Esophagus muscularis mucosa (tissue), 4 donors: ENCODE data around the gene DAAM1. TPM values are rescaled to one million over a fixed set of nuclear protein-coding genes. Genes with fewer than 3 reads are reported as not detected.

Experiments
- DNase-seq: peaks from one replicate; pipeline ENCODE4 v3.0.0-alpha.2; 2017; ENCODE audit errors: extremely low spot score
- H3K27ac ChIP-seq, 4 donors: fragments of 200-600 bp; sonication (generic); replicated peaks in 1 of 4; 1 replicate in 3 of 4; 2 replicates in 1 of 4; pipeline ENCODE4 v1.5.1; 2016 to 2019; ENCODE audit warnings: mild to moderate bottlenecking in 1 of 4
- H3K27me3 ChIP-seq, 4 donors: fragments of 200-600 bp; sonication (generic); one replicate each; pipeline versions ENCODE4 v1.5.1 to v1.6.0; 2016 to 2019
- H3K36me3 ChIP-seq, 4 donors: fragments of 200-600 bp; sonication (generic); one replicate each; pipeline ENCODE4 v1.5.1; 2016 to 2019
- H3K4me1 ChIP-seq, 4 donors: fragments of 200-600 bp; sonication (generic); one replicate each; pipeline ENCODE4 v1.5.1; 2016 to 2019
- H3K4me3 ChIP-seq, 4 donors: fragments of 200-600 bp; sonication (generic); 1 replicate in 2 of 4; 2 replicates in 2 of 4; pipeline ENCODE4 v1.5.1; 2016 to 2019; ENCODE audit warnings: mild to moderate bottlenecking in 4 of 4, moderate library complexity in 1 of 4
- H3K9me3 ChIP-seq, 4 donors: fragments of 200-600 bp; sonication (generic); 1 replicate in 3 of 4; 2 replicates in 1 of 4; pipeline ENCODE4 v1.5.1; 2016 to 2019
- EP300 ChIP-seq: sonication (generic); formaldehyde crosslinking; IDR thresholded peaks from one replicate; pipeline ENCODE4 v1.6.1; 2017; ENCODE audit warnings: antibody characterized with exemption
- POLR2A ChIP-seq: fragments of 450-650 bp; IDR thresholded peaks from one replicate; pipeline ENCODE4 v1.6.1; 2017; ENCODE audit warnings: antibody characterized with exemption, moderate library complexity, mild to moderate bottlenecking, low read depth
- POLR2AphosphoS5 ChIP-seq, 2 donors: sonication (generic); formaldehyde crosslinking; IDR thresholded peaks; one replicate each; pipeline ENCODE4 v1.6.1; 2017; ENCODE audit warnings: antibody characterized with exemption in 2 of 2
- WGBS: methylation state at CpG from one replicate; pipeline ENCODE4 v1.1.5; 2018; 5-methylcytosine and 5-hydroxymethylcytosine counted together
- intact Hi-C: fragments of 100-400 bp; cut with DNase I; formaldehyde crosslinking; loops from one replicate; pipeline ENCODE4 v1.15.1; 2023
- total RNA-seq, 4 donors: library from RNA; depleted of rRNA; stranded (reverse); fragments of >200 nt; gene quantifications; one replicate each; pipeline versions ENCODE4 v1.1.0 to v1.2.1, GENCODE V29; 2016
- TF ChIP-seq, protein P1 (sequence below), 3 experiments: fragments of 200-600 bp in 2 of 3; fragments of 450-650 bp in 1 of 3; sonication (generic) in 2 of 3; IDR thresholded peaks; one replicate each; pipeline ENCODE4 v1.5.1; 2017 to 2019; ENCODE audit warnings: antibody characterized with exemption in 3 of 3, mild to moderate bottlenecking in 2 of 3, moderate library complexity in 1 of 3

DAAM1 gene
- total RNA-seq, 4 donors from 2014 or later: 64.3 to 110 (median 72.5) TPM

DNA sequence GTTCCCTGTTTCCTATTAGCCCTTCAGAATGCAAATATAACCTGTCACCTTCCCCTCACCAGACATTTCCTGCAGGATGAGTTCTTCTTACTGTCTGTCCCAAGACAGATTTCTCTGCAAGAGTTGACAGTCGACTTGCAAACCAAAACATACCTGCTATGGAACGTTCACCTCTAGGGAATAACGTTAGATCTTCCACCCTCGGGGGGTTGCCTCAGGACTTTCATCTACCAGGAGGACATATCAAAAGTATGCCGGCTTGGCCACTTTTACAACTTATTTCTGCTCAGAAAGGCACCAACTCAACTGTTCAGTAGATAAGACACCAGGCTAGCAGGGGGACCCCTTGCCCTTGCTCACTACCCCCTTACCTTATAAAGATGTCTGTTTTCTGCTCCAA, 92.5 kb downstream of the DAAM1 start:
- H3K36me3 ChIP-seq: no peaks in the 10 kb centered on the region
- no peaks in the 10 kb centered on the region for H3K27me3 ChIP-seq
- H3K9me3 ChIP-seq: no peaks in the 10 kb centered on the region
- peaks cover 26 to 72% (median 64%) of the 10 kb centered on the region in 4 donors for H3K4me1 ChIP-seq
- intact Hi-C loops: no loop called here
- DNase-seq: no peak
- H3K27ac ChIP-seq: peak overlapping the region in 3 of 4 donors; percentile 12 to 42 (median 28)
- 84% methylated on average over 5 of the region's 5 CpGs for WGBS
- no peak for TF ChIP-seq POLR2A
- no peak overlapping the region for H3K4me3 ChIP-seq

DNA sequence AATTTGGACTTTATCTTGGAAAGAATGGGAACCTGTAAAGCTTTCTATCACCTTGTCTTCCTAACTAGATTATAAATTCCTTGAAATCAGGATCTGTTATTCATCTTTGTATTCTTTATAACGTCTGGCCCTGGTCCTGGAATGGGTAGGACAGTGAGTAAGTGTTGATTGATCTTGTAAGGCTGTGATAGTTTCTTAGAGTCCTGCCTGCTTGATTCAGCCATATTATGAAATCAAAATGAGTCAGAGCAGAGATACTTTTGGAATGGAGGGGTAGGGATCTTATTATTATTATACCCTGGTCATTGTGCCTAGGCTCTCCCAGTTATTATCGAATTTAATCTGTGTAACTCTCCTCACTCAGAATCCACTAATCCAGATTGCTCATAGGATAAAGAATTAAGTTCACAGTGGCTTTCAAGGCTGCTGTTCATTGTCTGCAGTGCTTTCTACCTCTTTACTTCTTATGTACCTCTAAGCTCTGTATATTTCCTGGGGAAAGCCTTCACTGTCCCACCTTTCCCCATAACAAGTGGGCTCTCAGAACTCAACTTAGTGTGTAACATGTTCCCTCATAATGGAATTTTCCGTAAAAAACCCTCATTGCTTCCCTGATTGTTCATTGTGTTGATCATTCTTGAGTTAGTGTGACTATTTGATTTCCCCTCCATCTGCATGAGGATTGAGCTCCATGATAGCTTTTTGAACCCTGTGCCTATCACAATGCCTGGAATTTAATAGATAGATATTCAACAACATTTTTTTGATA, 93.3 kb downstream of the DAAM1 start:
- intact Hi-C loops: no loop called here
- H3K27me3 ChIP-seq: no peaks in the 10 kb centered on the region
- H3K4me1 ChIP-seq: peaks cover 21 to 66% (median 57%) of the 10 kb centered on the region in 4 donors
- TF ChIP-seq, protein P1, sequence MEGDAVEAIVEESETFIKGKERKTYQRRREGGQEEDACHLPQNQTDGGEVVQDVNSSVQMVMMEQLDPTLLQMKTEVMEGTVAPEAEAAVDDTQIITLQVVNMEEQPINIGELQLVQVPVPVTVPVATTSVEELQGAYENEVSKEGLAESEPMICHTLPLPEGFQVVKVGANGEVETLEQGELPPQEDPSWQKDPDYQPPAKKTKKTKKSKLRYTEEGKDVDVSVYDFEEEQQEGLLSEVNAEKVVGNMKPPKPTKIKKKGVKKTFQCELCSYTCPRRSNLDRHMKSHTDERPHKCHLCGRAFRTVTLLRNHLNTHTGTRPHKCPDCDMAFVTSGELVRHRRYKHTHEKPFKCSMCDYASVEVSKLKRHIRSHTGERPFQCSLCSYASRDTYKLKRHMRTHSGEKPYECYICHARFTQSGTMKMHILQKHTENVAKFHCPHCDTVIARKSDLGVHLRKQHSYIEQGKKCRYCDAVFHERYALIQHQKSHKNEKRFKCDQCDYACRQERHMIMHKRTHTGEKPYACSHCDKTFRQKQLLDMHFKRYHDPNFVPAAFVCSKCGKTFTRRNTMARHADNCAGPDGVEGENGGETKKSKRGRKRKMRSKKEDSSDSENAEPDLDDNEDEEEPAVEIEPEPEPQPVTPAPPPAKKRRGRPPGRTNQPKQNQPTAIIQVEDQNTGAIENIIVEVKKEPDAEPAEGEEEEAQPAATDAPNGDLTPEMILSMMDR (IDR thresholded peaks at IDR 0.05): no peak
- TF ChIP-seq POLR2AphosphoS5 (IDR thresholded peaks at IDR 0.05): peak in 1 of 2 donors; percentile 45
- no peak overlapping the region for H3K4me3 ChIP-seq
- 68% methylated on average over 3 of the region's 3 CpGs for WGBS
- H3K9me3 ChIP-seq: no peaks in the 10 kb centered on the region
- no peak for DNase-seq
- H3K36me3 ChIP-seq: no peaks in the 10 kb centered on the region
- H3K27ac ChIP-seq: peak overlapping the region in 3 of 4 donors; percentile 28 to 57 (median 42)

DNA sequence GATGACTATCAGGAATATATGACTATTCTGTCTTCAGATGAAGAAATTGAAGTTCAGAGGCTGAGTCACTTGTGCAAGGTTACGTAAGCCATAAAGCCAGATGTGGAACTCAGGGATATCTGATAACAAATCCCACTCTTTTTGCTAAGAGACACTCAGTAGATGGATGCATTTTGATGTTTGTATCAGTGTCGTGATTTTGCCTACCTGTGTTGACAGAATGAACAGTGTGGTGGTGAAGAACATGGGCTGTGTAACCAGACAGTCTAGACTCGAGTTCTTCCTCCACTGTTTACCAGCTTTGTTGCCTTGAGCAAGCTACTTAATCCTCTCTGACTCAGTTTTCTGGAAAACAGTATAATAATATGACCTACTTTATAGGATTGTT, 93.9 kb downstream of the DAAM1 start:
- Histone ChIP-seq H3K4me3 (no peak overlapping the region), H3K4me1 (peaks cover 21 to 61% (median 54%) of the 10 kb centered on the region in 4 donors), H3K27ac (peak overlapping the region in 3 of 4 donors; percentile 28 to 57 (median 42)), H3K9me3 (no peaks in the 10 kb centered on the region), H3K27me3 (no peaks in the 10 kb centered on the region), H3K36me3 (no peaks in the 10 kb centered on the region)
- intact Hi-C loops: no loop called here
- TF ChIP-seq POLR2A (no peak), POLR2AphosphoS5 (IDR thresholded peaks at IDR 0.05) (no peak), EP300 (no peak)
- TF ChIP-seq, protein P1 (IDR thresholded peaks at IDR 0.05): no peak
- DNase-seq: no peak
- WGBS: 75% methylated on average over 3 of the region's 3 CpGs

DNA sequence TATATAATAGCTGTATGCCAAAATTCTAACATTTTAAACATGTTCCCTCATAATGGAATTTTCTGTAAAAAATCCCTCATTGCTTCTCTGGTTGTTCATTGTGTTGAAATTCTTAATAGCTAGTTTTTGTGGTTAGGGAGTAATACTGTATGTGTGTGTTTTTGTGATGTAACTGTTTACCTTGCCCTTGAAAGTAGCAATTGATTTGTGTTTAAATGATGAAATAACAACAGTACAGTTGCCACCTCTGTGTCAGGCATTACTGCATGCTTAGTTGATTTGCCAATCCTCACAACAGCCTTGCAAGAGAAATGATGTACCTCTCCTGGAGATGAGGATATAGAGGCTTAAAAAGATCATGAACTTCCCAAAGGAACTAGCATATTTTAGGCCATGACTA, 94.9 kb downstream of the DAAM1 start:
- H3K9me3 ChIP-seq: no peaks in the 10 kb centered on the region
- peaks cover 21 to 51% (median 45%) of the 10 kb centered on the region in 4 donors for H3K4me1 ChIP-seq
- DNase-seq: no peak
- intact Hi-C loops: no loop called here
- H3K36me3 ChIP-seq: no peaks in the 10 kb centered on the region
- no peak overlapping the region for H3K4me3 ChIP-seq
- H3K27me3 ChIP-seq: no peaks in the 10 kb centered on the region
- TF ChIP-seq POLR2A (no peak), POLR2AphosphoS5 (IDR thresholded peaks at IDR 0.05) (no peak), EP300 (no peak)
- TF ChIP-seq, protein P1 (IDR thresholded peaks at IDR 0.05): no peak
- H3K27ac ChIP-seq: peak overlapping the region in 1 of 4 donors; percentile 35

DNA sequence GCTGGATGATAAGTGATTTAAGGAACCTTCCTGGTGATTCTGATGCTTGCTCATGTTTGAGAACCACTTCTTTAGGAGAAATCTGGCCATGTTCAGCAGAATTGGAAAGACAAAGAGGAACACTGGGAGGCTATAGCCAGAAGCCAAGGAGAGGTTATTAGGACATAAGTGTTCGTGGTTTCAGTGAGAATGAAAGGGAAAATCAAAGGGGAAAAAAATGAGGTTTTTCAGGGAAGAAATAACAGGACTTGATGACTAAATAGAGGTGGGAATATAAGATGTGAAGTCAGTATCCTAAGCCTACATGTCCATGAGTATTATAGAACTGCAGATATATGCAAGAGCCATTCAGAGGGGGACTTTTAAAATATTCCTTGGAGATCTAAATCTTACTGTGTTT, 95.6 kb downstream of the DAAM1 start:
- peaks cover 21 to 44% (median 38%) of the 10 kb centered on the region in 4 donors for H3K4me1 ChIP-seq
- H3K9me3 ChIP-seq: no peaks in the 10 kb centered on the region
- H3K4me3 ChIP-seq: no peak overlapping the region
- DNase-seq: no peak
- TF ChIP-seq POLR2AphosphoS5 (IDR thresholded peaks at IDR 0.05): no peak
- TF ChIP-seq EP300: no peak
- TF ChIP-seq, protein P1 (IDR thresholded peaks at IDR 0.05): no peak
- TF ChIP-seq POLR2A: no peak
- no peaks in the 10 kb centered on the region for H3K36me3 ChIP-seq
- 70% methylated on average over 1 of the region's 1 CpG for WGBS
- H3K27ac ChIP-seq: peak overlapping the region in 1 of 4 donors; percentile 35
- intact Hi-C loops: no loop called here
- H3K27me3 ChIP-seq: no peaks in the 10 kb centered on the region
